Lung microvascular endothelial cell (primary cell): ENCODE results near the gene CDC42BPB. TPM values are rescaled to one million over a fixed set of nuclear protein-coding genes. Genes with fewer than 3 reads are reported as not detected.

Experiments used
- total RNA-seq: library from RNA; depleted of rRNA; stranded (reverse); fragments of >200 nt; gene quantifications from 2 replicates; pipeline ENCODE4 v1.2.1, GENCODE V29; 2014

CDC42BPB gene
- total RNA-seq, 1 donor from 2014 or later = 104 TPM

Other genes starting within 250 kb of the CDC42BPB start
- under 0.01 and 0.20 TPM in 2 replicates for gene AMN, start 134.9 kb downstream of the CDC42BPB start, total RNA-seq
- not detected in 2 replicates for gene LBHD2, start 26.7 kb upstream of the CDC42BPB start, total RNA-seq
- gene EXOC3L4, start 37.2 kb upstream of the CDC42BPB start, total RNA-seq = not detected in 2 replicates
- gene TNFAIP2, start 65.9 kb upstream of the CDC42BPB start, total RNA-seq = 21.0 and 46.0 TPM in 2 replicates